HG02870 (cell line): Measurements from ENCODE around the gene CD27.

ENCODE experiments used
- ATAC-seq: cut with Tn5 transposase; IDR thresholded peaks from one replicate; pipeline ENCODE4 v1.9.1; 2021; ENCODE audit warnings: mild to moderate bottlenecking, moderate library complexity; ENCODE audit not compliant: unreplicated experiment

Gene CD27

GRCh38 chr12:6434205-6435140 lies 10.3 kb upstream of the CD27 start:
- ATAC-seq = no peak

- ATAC-seq = no peak
Observed at GRCh38 chr12:6435961-6436715, 8.6 kb upstream of the CD27 start.

- no peak for ATAC-seq
Observed at GRCh38 chr12:6437586-6437985, 7.2 kb upstream of the CD27 start.

GRCh38 chr12:6438345-6438744 lies 6.4 kb upstream of the CD27 start:
- no peak for ATAC-seq

- no peak for ATAC-seq
Observed at GRCh38 chr12:6440391-6440790, 4.4 kb upstream of the CD27 start.

- ATAC-seq = no peak
Observed at GRCh38 chr12:6442836-6443235, 1.9 kb upstream of the CD27 start.

- no peak for ATAC-seq
Observed at GRCh38 chr12:6443361-6443983, 1.3 kb upstream of the CD27 start.

GRCh38 chr12:6444031-6444430 lies 724 bp upstream of the CD27 start:
- ATAC-seq = no peak

- no peak for ATAC-seq
Observed at GRCh38 chr12:6450091-6450868, 5.5 kb downstream of the CD27 start.

GRCh38 chr12:6450869-6451347 lies 6.2 kb downstream of the CD27 start:
- no peak for ATAC-seq

GRCh38 chr12:6451348-6452244 lies 6.8 kb downstream of the CD27 start, which contains the start of gene TAPBPL:
Gene TAPBPL, plus strand, starts transcription at chr12:6452042. Its CDS starts 207 bp downstream, at chr12:6452249.
- peak; percentile 70 for ATAC-seq

GRCh38 chr12:6452245-6452943 lies 7.6 kb downstream of the CD27 start:
- ATAC-seq = no peak

- ATAC-seq = no peak
Observed at GRCh38 chr12:6452944-6453630, 8.3 kb downstream of the CD27 start.

- ATAC-seq = no peak
Observed at GRCh38 chr12:6457220-6457945, 12.6 kb downstream of the CD27 start.

- no peak for ATAC-seq
Observed at GRCh38 chr12:6458281-6459003, 13.7 kb downstream of the CD27 start.

- no peak for ATAC-seq
Observed at GRCh38 chr12:6459004-6459337, 14.2 kb downstream of the CD27 start.

GRCh38 chr12:6460751-6461371 lies 16.1 kb downstream of the CD27 start:
- no peak for ATAC-seq
